NCI-H2227 treated with DMSO at 0.1 percent for 48 hours (cell line): ENCODE data around the gene WDFY1.
"Not testable (repeated sequence)": the region's sequence is repeated elsewhere in the genome, so short reads cannot be mapped to it uniquely, and the experiment has no call there.

ENCODE experiments used
- DNase-seq: peaks from one replicate; lab custom pipeline; 2025; lab: John Stamatoyannopoulos, UW

Gene WDFY1

GRCh38 chr2:223896833-223897311 is 48.3 kb downstream of the WDFY1 start:
- no peak for DNase-seq

GRCh38 chr2:223894968-223895367 is 50.2 kb downstream of the WDFY1 start:
- DNase-seq: no peak

- DNase-seq: no peak
Observed at GRCh38 chr2:223894009-223894408, 51.1 kb downstream of the WDFY1 start.

- no peak for DNase-seq
Observed at GRCh38 chr2:223890721-223891120, 54.4 kb downstream of the WDFY1 start.

GRCh38 chr2:223889229-223889628 is 55.9 kb downstream of the WDFY1 start:
- DNase-seq: no peak

GRCh38 chr2:223888251-223888650 is 56.9 kb downstream of the WDFY1 start:
- DNase-seq: no peak

GRCh38 chr2:223887127-223887526 is 58.0 kb downstream of the WDFY1 start:
- no peak for DNase-seq

- no peak for DNase-seq
Observed at GRCh38 chr2:223886726-223887125, 58.4 kb downstream of the WDFY1 start.

- no peak for DNase-seq
Observed at GRCh38 chr2:223884399-223884798, 60.7 kb downstream of the WDFY1 start.

- no peak for DNase-seq
Observed at GRCh38 chr2:223882715-223883114, 62.4 kb downstream of the WDFY1 start.

GRCh38 chr2:223880796-223881195 is 64.3 kb downstream of the WDFY1 start:
- no peak for DNase-seq

- DNase-seq: no peak
Observed at GRCh38 chr2:223877721-223878410, 67.3 kb downstream of the WDFY1 start.

- no peak for DNase-seq
Observed at GRCh38 chr2:223873672-223874071, 71.5 kb downstream of the WDFY1 start.

- DNase-seq: not testable (repeated sequence)
Observed at GRCh38 chr2:223872772-223873171, 72.4 kb downstream of the WDFY1 start.

- not testable (repeated sequence) for DNase-seq
Observed at GRCh38 chr2:223871661-223872060, 73.5 kb downstream of the WDFY1 start.

- DNase-seq: no peak
Observed at GRCh38 chr2:223870840-223871611, 74.1 kb downstream of the WDFY1 start.

- DNase-seq: no peak
Observed at GRCh38 chr2:223868005-223868404, 77.1 kb downstream of the WDFY1 start.

GRCh38 chr2:223865907-223866508 is 79.1 kb downstream of the WDFY1 start:
- no peak for DNase-seq

GRCh38 chr2:223865124-223865523 is 80.0 kb downstream of the WDFY1 start:
- no peak for DNase-seq

- DNase-seq: no peak
Observed at GRCh38 chr2:223863491-223863890, 81.6 kb downstream of the WDFY1 start.

GRCh38 chr2:223860809-223861738 is 84.1 kb downstream of the WDFY1 start:
- DNase-seq: no peak

GRCh38 chr2:223859070-223859469 is 86.1 kb downstream of the WDFY1 start:
- no peak for DNase-seq
